Measurements from ENCODE around the gene THAP2.
"Not testable (repeated sequence)": the region's sequence is repeated elsewhere in the genome, so short reads cannot be mapped to it uniquely, and the experiment has no call there.

Gene THAP2

GRCh38 chr12:71662849-71663560, 1.1 kb upstream of the THAP2 start:
- peak; percentile 54 for DNase-seq (ENCODE audit: low spot score)

- DNase-seq (ENCODE audit: low spot score) = no peak
Measured at GRCh38 chr12:71664411-71665089, 449 bp downstream of the THAP2 start.

GRCh38 chr12:71665090-71665463, 976 bp downstream of the THAP2 start:
- no peak for DNase-seq (ENCODE audit: low spot score)

GRCh38 chr12:71666259-71666658, 2.2 kb downstream of the THAP2 start:
- no peak for DNase-seq (ENCODE audit: low spot score)

- no peak for DNase-seq (ENCODE audit: low spot score)
Measured at GRCh38 chr12:71671311-71671710, 7.2 kb downstream of the THAP2 start.

- DNase-seq (ENCODE audit: low spot score) = no peak
Measured at GRCh38 chr12:71671816-71672215, 7.7 kb downstream of the THAP2 start.

- DNase-seq (ENCODE audit: low spot score) = no peak
Measured at GRCh38 chr12:71682466-71682865, 18.4 kb downstream of the THAP2 start.

GRCh38 chr12:71683633-71684032, 19.5 kb downstream of the THAP2 start:
- no peak for DNase-seq (ENCODE audit: low spot score)

- DNase-seq (ENCODE audit: low spot score) = no peak
Measured at GRCh38 chr12:71684081-71684480, 20.0 kb downstream of the THAP2 start.

GRCh38 chr12:71685312-71685906, 21.3 kb downstream of the THAP2 start:
- DNase-seq (ENCODE audit: low spot score) = no peak

GRCh38 chr12:71685914-71686657, 22.0 kb downstream of the THAP2 start, which contains the start of gene TMEM19:
TSS of gene TMEM19 (plus strand) at chr12:71686082. CDS start at chr12:71686681, 599 bp downstream.
- DNase-seq (ENCODE audit: low spot score) = peak; percentile 93

- no peak for DNase-seq (ENCODE audit: low spot score)
Measured at GRCh38 chr12:71686658-71687025, 22.5 kb downstream of the THAP2 start.

- DNase-seq (ENCODE audit: low spot score) = not testable (repeated sequence)
Measured at GRCh38 chr12:71687172-71687571, 23.1 kb downstream of the THAP2 start.

GRCh38 chr12:71688961-71689570, 25.0 kb downstream of the THAP2 start:
- DNase-seq (ENCODE audit: low spot score) = no peak

- no peak for DNase-seq (ENCODE audit: low spot score)
Measured at GRCh38 chr12:71691504-71692129, 27.5 kb downstream of the THAP2 start.

- DNase-seq (ENCODE audit: low spot score) = no peak
Measured at GRCh38 chr12:71693126-71693525, 29.0 kb downstream of the THAP2 start.

GRCh38 chr12:71693651-71694050, 29.6 kb downstream of the THAP2 start:
- not testable (repeated sequence) for DNase-seq (ENCODE audit: low spot score)

GRCh38 chr12:71694099-71694820, 30.2 kb downstream of the THAP2 start:
- DNase-seq (ENCODE audit: low spot score) = no peak

GRCh38 chr12:71695782-71696181, 31.7 kb downstream of the THAP2 start:
- no peak for DNase-seq (ENCODE audit: low spot score)

GRCh38 chr12:71702181-71702580, 38.1 kb downstream of the THAP2 start:
- not testable (repeated sequence) for DNase-seq (ENCODE audit: low spot score)

GRCh38 chr12:71702590-71702989, 38.5 kb downstream of the THAP2 start:
- no peak for DNase-seq (ENCODE audit: low spot score)
